ENCODE data around the gene ZBTB40. TPM values are rescaled to one million over a fixed set of nuclear protein-coding genes. Genes with fewer than 3 reads are reported as not detected.

Gene ZBTB40
- total and polyA plus RNA-seq, 2 experiments from 2014 or later: 7.3 to 18.1 TPM

DNA sequence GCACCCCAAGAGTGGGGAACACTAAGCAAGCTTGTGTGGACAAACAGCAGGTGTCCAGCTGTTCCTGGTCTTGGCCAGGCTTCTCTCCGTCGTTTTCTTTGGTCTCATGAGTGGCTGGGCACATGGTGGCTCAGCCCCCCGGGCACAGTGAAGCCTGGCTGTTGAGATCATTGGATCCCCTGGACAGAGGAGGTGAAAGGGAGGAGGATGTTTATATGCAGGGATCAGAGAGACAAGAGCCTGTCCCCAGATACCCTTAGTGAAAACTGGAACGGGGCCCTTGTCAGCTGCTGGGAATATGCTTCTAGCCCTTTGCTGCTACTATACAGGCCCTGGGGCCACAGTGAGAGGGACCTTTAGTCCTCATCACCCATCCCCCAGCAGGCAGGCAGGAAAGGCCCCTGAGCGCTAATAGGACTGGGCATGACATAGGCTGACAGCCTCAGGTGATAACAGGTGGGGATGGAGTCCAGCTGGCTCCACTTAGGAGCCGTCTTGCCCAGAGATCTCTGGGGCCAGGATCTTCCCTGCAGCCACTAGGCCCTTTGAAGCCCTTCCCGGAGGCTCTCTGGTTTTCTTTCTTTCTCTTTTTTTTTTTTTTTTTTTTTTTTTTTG is 128.0 kb downstream of the ZBTB40 start:
- TF ChIP-seq EZH2 (IDR thresholded peaks at IDR 0.05; ENCODE audit: borderline replicate concordance) (no peak), EZH2phosphoT487 (IDR thresholded peaks at IDR 0.05; ENCODE audit: low read depth, severe bottlenecking, unreplicated experiment) (no peak)
- TF ChIP-seq, protein P1, sequence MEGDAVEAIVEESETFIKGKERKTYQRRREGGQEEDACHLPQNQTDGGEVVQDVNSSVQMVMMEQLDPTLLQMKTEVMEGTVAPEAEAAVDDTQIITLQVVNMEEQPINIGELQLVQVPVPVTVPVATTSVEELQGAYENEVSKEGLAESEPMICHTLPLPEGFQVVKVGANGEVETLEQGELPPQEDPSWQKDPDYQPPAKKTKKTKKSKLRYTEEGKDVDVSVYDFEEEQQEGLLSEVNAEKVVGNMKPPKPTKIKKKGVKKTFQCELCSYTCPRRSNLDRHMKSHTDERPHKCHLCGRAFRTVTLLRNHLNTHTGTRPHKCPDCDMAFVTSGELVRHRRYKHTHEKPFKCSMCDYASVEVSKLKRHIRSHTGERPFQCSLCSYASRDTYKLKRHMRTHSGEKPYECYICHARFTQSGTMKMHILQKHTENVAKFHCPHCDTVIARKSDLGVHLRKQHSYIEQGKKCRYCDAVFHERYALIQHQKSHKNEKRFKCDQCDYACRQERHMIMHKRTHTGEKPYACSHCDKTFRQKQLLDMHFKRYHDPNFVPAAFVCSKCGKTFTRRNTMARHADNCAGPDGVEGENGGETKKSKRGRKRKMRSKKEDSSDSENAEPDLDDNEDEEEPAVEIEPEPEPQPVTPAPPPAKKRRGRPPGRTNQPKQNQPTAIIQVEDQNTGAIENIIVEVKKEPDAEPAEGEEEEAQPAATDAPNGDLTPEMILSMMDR (IDR thresholded peaks at IDR 0.05; ENCODE audit: poor library complexity): no peak

More for the DNA sequence above, 128.0 kb downstream of the ZBTB40 start:
- Histone ChIP-seq H3K9me3 (ENCODE audit: low read depth) (no peaks in the 10 kb centered on the region), H3K4me1 (ENCODE audit: insufficient read depth) (no peaks in the 10 kb centered on the region), H4K20me1 (ENCODE audit: insufficient read depth, poor library complexity, severe bottlenecking) (no peaks in the 10 kb centered on the region), H3K36me3 (replicated peaks; ENCODE audit: insufficient read depth, low read depth) (no peaks in the 10 kb centered on the region), H3K4me2 (no peak overlapping the region), H3K79me2 (no peaks in the 10 kb centered on the region), H3K27ac (no peak overlapping the region), H3K27me3 (no peaks in the 10 kb centered on the region), H3K9me2 (replicated peaks; ENCODE audit: insufficient read depth) (no peaks in the 10 kb centered on the region), H3K4me3 (no peak overlapping the region), H2AFZ (no peak overlapping the region)
- no peak for DNase-seq (ENCODE audit: low spot score)
- 48% methylated on average over 7 of the region's 7 CpGs for WGBS (ENCODE audit: low lambda C conversion rate, missing lambda C conversion rate)

Other genes starting within 250 kb of the ZBTB40 start
- gene EPHA8, start 111.6 kb downstream of the ZBTB40 start, total RNA-seq: not detected in 2 replicates
- not detected in 2 replicates for gene EPHA8, start 111.6 kb downstream of the ZBTB40 start, polyA plus RNA-seq
- 5.4 and 5.9 TPM in 2 replicates for gene C1QA, start 184.8 kb downstream of the ZBTB40 start, total RNA-seq
- 7.8 and 9.5 TPM in 2 replicates for gene C1QA, start 184.8 kb downstream of the ZBTB40 start, polyA plus RNA-seq
- gene C1QC, start 191.8 kb downstream of the ZBTB40 start, total RNA-seq: 4.1 and 6.6 TPM in 2 replicates
- gene C1QC, start 191.8 kb downstream of the ZBTB40 start, polyA plus RNA-seq: 9.2 and 13.4 TPM in 2 replicates
- gene C1QB, start 201.4 kb downstream of the ZBTB40 start, total RNA-seq: 7.9 and 10.3 TPM in 2 replicates
- gene C1QB, start 201.4 kb downstream of the ZBTB40 start, polyA plus RNA-seq: 11.9 and 18.0 TPM in 2 replicates

All from hepatocyte (in vitro differentiated cells).